Glutamatergic neuron (in vitro differentiated cells): Measurements from ENCODE around the gene SERP1. TPM values are rescaled to one million over a fixed set of nuclear protein-coding genes. Genes with fewer than 3 reads are reported as not detected.

ENCODE experiments used
- DNase-seq: peaks from one replicate; pipeline ENCODE4 v3.0.0; 2022
- H3K27ac Mint-ChIP-seq: one replicate; pipeline ENCODE4 v1.8.0; 2020; ENCODE audit warnings: mild to moderate bottlenecking, mixed read lengths, inconsistent platforms; ENCODE audit not compliant: unreplicated experiment
- H3K27me3 Mint-ChIP-seq: one replicate; pipeline ENCODE4 v1.8.0; 2020; ENCODE audit warnings: mild to moderate bottlenecking, moderate library complexity, mixed read lengths, inconsistent platforms; ENCODE audit not compliant: unreplicated experiment
- H3K36me3 Mint-ChIP-seq: one replicate; pipeline ENCODE4 v1.8.0; 2020; ENCODE audit warnings: mild to moderate bottlenecking, mixed read lengths, inconsistent platforms; ENCODE audit not compliant: unreplicated experiment
- H3K4me1 Mint-ChIP-seq: one replicate; pipeline ENCODE4 v1.8.0; 2020; ENCODE audit warnings: mild to moderate bottlenecking, low read depth, mixed read lengths, inconsistent platforms; ENCODE audit not compliant: unreplicated experiment
- H3K4me3 Mint-ChIP-seq: one replicate; pipeline ENCODE4 v1.8.0; 2020; ENCODE audit warnings: mild to moderate bottlenecking, mixed read lengths, inconsistent platforms; ENCODE audit not compliant: unreplicated experiment
- H3K9me3 Mint-ChIP-seq: one replicate; pipeline ENCODE4 v1.8.0; 2020; ENCODE audit warnings: mild to moderate bottlenecking, moderate library complexity, mixed read lengths, inconsistent platforms; ENCODE audit not compliant: unreplicated experiment
- CTCF ChIP-seq: fragments of 200-600 bp; sonication (generic); IDR thresholded peaks from one replicate; pipeline ENCODE4 v1.5.0; 2021; ENCODE audit not compliant: partially characterized antibody, unreplicated experiment
- long read RNA-seq: library from polyadenylated mRNA; unstranded; transcript quantifications from one replicate; pipeline ENCODE4 v2.0.0, GENCODE V29; 2020; ENCODE audit not compliant: unreplicated experiment
- total RNA-seq: library from RNA; stranded (reverse); fragmentation: NEBNext Ultra II Directional; extraction: Animal tissue kit (Norgen Biotek cat#: 25700); gene quantifications from one replicate; pipeline ENCODE4 v1.2.1, GENCODE V29; 2021; ENCODE audit not compliant: unreplicated experiment

SERP1 gene
- total RNA-seq: 45.2 TPM
- long read RNA-seq, transcript SERP1-201 (3 exons, 3,171 nt): major isoform, 43 of 49 reads
- long read RNA-seq, partial matches to known transcripts: 0 of 49 reads
- long read RNA-seq, other reads (novel, unspliced or antisense): 6 of 49 reads

GRCh38 chr3:150546226-150547044, at the start of gene SERP1, which contains the start of gene EIF2A:
SERP1 (minus strand) TSS chr3:150546496; CDS start chr3:150546135, 361 bp downstream.
EIF2A (plus strand) TSS chr3:150546787; CDS start chr3:150546803, 16 bp downstream.
- peak within 1 kb of the TSS; percentile 94 for H3K4me3 Mint-ChIP-seq
- TF ChIP-seq CTCF: no peak
- peaks cover 14% of the 10 kb centered on the region for H3K4me1 Mint-ChIP-seq
- peaks cover 2% of the 10 kb centered on the region for H3K27me3 Mint-ChIP-seq
- H3K27ac Mint-ChIP-seq: peak within 1 kb of the TSS; percentile 97
- DNase-seq: peak; percentile 99
- peaks cover 11% of the 10 kb centered on the region for H3K9me3 Mint-ChIP-seq
- H3K36me3 Mint-ChIP-seq: no peaks in the 10 kb centered on the region

GRCh38 chr3:150594150-150594549, 47.9 kb upstream of the SERP1 start:
- Mint-ChIP-seq H3K27me3 (no peaks in the 10 kb centered on the region), H3K36me3 (no peaks in the 10 kb centered on the region), H3K4me3 (no peak overlapping the region), H3K9me3 (no peaks in the 10 kb centered on the region), H3K4me1 (no peaks in the 10 kb centered on the region), H3K27ac (no peak overlapping the region)
- no peak for DNase-seq
- no peak for TF ChIP-seq CTCF

- Mint-ChIP-seq H3K27me3 (no peaks in the 10 kb centered on the region), H3K36me3 (no peaks in the 10 kb centered on the region), H3K9me3 (no peaks in the 10 kb centered on the region), H3K27ac (no peak overlapping the region), H3K4me1 (no peaks in the 10 kb centered on the region), H3K4me3 (no peak overlapping the region)
- no peak for DNase-seq
- no peak for TF ChIP-seq CTCF
Observed at GRCh38 chr3:150589759-150590158, 43.5 kb upstream of the SERP1 start.

- Mint-ChIP-seq H3K4me3 (no peak overlapping the region), H3K27me3 (no peaks in the 10 kb centered on the region), H3K4me1 (no peaks in the 10 kb centered on the region), H3K27ac (no peak overlapping the region), H3K36me3 (no peaks in the 10 kb centered on the region), H3K9me3 (no peaks in the 10 kb centered on the region)
- no peak for TF ChIP-seq CTCF
- DNase-seq: peak; percentile 35
Observed at GRCh38 chr3:150588027-150588830, 41.9 kb upstream of the SERP1 start.
